B cell (primary cell): Measurements from ENCODE around the gene DVL2. TPM values are rescaled to one million over a fixed set of nuclear protein-coding genes. Genes with fewer than 3 reads are reported as not detected.
A peak's percentile ranks its signal among the peaks of the same experiment; 100 is the strongest.

ENCODE experiments used
- polyA plus RNA-seq: library from polyadenylated mRNA; depleted of rRNA; stranded (reverse); fragments of >200 nt; gene quantifications from 2 replicates; pipeline ENCODE4 v1.2.3, GENCODE V29; 2012
- small RNA-seq: library from RNA; depleted of rRNA; stranded (forward); fragments of <200 nt; gene quantifications from one replicate; pipeline ENCODE3, GENCODE V24; 2012; ENCODE audit warnings: low replicate concordance, low read depth; ENCODE audit not compliant: insufficient read length
- total RNA-seq, 2 donors: library from RNA; stranded (reverse); fragments of 120-200 nt in 1 of 2; gene quantifications; 1 replicate in 1 of 2; 2 replicates in 1 of 2; pipeline versions ENCODE4 v1.2.3 to v1.2.4, GENCODE V29; 2013 to 2022

Gene DVL2
- total and polyA plus RNA-seq, 2 donors (not counting 1 experiment from before 2014, with no cell fraction given), result 22.5 to 104 TPM

Small RNA genes lying within 50 kb of the gene (small RNA-seq; reads per million reads assigned to genes)
- gene AC120057.4, result not detected
- gene MIR324, result 27.3 reads per million, percentile 91 among the genes with 10 or more reads in this experiment
- gene RF00019, result not detected

Other genes with a start within 250 kb of the DVL2 start
Only the 30 nearest of the 36 such genes appear.
- gene SLC16A13, start 198.5 kb downstream of the DVL2 start, total RNA-seq, result 21.7 and 21.9 TPM in 2 replicates
- 4.8 and 7.4 TPM in 2 replicates for gene SLC16A13, start 198.5 kb downstream of the DVL2 start, polyA plus RNA-seq
- 30.7 and 31.9 TPM in 2 replicates for gene SLC16A11, start 190.4 kb downstream of the DVL2 start, total RNA-seq
- 2.8 and 10.0 TPM in 2 replicates for gene SLC16A11, start 190.4 kb downstream of the DVL2 start, polyA plus RNA-seq
- gene CLEC10A, start 154.3 kb downstream of the DVL2 start, total RNA-seq, result 0.24 TPM in 1 of 2 replicates, not detected in the other
- 0.15 and 0.99 TPM in 2 replicates for gene CLEC10A, start 154.3 kb downstream of the DVL2 start, polyA plus RNA-seq
- gene ASGR2, start 119.7 kb downstream of the DVL2 start, total RNA-seq, result not detected in 2 replicates
- gene ASGR2, start 119.7 kb downstream of the DVL2 start, polyA plus RNA-seq, result 0.30 and 1.00 TPM in 2 replicates
- 0.32 TPM in 1 of 2 replicates, not detected in the other for gene ASGR1, start 55.1 kb downstream of the DVL2 start, total RNA-seq
- gene ASGR1, start 55.1 kb downstream of the DVL2 start, polyA plus RNA-seq, result 0.43 and 0.46 TPM in 2 replicates
- gene DLG4, start 14.7 kb downstream of the DVL2 start, total RNA-seq, result 12.0 and 12.5 TPM in 2 replicates
- gene DLG4, start 14.7 kb downstream of the DVL2 start, polyA plus RNA-seq, result 2.0 and 2.5 TPM in 2 replicates
- gene ACADVL, start 14.6 kb downstream of the DVL2 start, total RNA-seq, result 640 and 655 TPM in 2 replicates
- gene ACADVL, start 14.6 kb downstream of the DVL2 start, polyA plus RNA-seq, result 696 and 903 TPM in 2 replicates
- 42.3 and 45.8 TPM in 2 replicates for gene PHF23, start 4.9 kb upstream of the DVL2 start, total RNA-seq
- gene PHF23, start 4.9 kb upstream of the DVL2 start, polyA plus RNA-seq, result 15.7 and 17.6 TPM in 2 replicates
- 350 and 371 TPM in 2 replicates for gene GABARAP, start 7.9 kb upstream of the DVL2 start, total RNA-seq
- 201 and 323 TPM in 2 replicates for gene GABARAP, start 7.9 kb upstream of the DVL2 start, polyA plus RNA-seq
- gene CTDNEP1, start 17.2 kb upstream of the DVL2 start, total RNA-seq, result 160 and 162 TPM in 2 replicates
- 108 and 125 TPM in 2 replicates for gene CTDNEP1, start 17.2 kb upstream of the DVL2 start, polyA plus RNA-seq
- gene ELP5, start 17.7 kb upstream of the DVL2 start, total RNA-seq, result 42.2 and 48.0 TPM in 2 replicates
- gene ELP5, start 17.7 kb upstream of the DVL2 start, polyA plus RNA-seq, result 69.9 and 77.9 TPM in 2 replicates
- gene CLDN7, start 28.0 kb upstream of the DVL2 start, total RNA-seq, result 1.2 TPM in 2 replicates
- 5.8 and 10.8 TPM in 2 replicates for gene CLDN7, start 28.0 kb upstream of the DVL2 start, polyA plus RNA-seq
- not detected in 2 replicates for gene SLC2A4, start 47.2 kb upstream of the DVL2 start, total RNA-seq
- not detected in 2 replicates for gene SLC2A4, start 47.2 kb upstream of the DVL2 start, polyA plus RNA-seq
- gene YBX2, start 60.1 kb upstream of the DVL2 start, total RNA-seq, result 0.22 TPM in 1 of 2 replicates, not detected in the other
- gene YBX2, start 60.1 kb upstream of the DVL2 start, polyA plus RNA-seq, result 0.15 TPM in 1 of 2 replicates, not detected in the other
- gene EIF5A, start 73.1 kb upstream of the DVL2 start, total RNA-seq, result 233 and 236 TPM in 2 replicates
- 576 and 769 TPM in 2 replicates for gene EIF5A, start 73.1 kb upstream of the DVL2 start, polyA plus RNA-seq
- 128 and 137 TPM in 2 replicates for gene GPS2, start 80.8 kb upstream of the DVL2 start, total RNA-seq
- 209 and 225 TPM in 2 replicates for gene GPS2, start 80.8 kb upstream of the DVL2 start, polyA plus RNA-seq
- 85.2 and 89.2 TPM in 2 replicates for gene NEURL4, start 94.8 kb upstream of the DVL2 start, total RNA-seq
- 54.6 and 82.6 TPM in 2 replicates for gene NEURL4, start 94.8 kb upstream of the DVL2 start, polyA plus RNA-seq
- 371 and 392 TPM in 2 replicates for gene ACAP1, start 102.0 kb upstream of the DVL2 start, total RNA-seq
- gene ACAP1, start 102.0 kb upstream of the DVL2 start, polyA plus RNA-seq, result 412 and 471 TPM in 2 replicates
- gene KCTD11, start 117.6 kb upstream of the DVL2 start, total RNA-seq, result 13.4 and 15.4 TPM in 2 replicates
- gene KCTD11, start 117.6 kb upstream of the DVL2 start, polyA plus RNA-seq, result 3.1 and 4.3 TPM in 2 replicates
- gene TMEM95, start 120.6 kb upstream of the DVL2 start, total RNA-seq, result 0.25 TPM in 1 of 2 replicates, not detected in the other
- gene TMEM95, start 120.6 kb upstream of the DVL2 start, polyA plus RNA-seq, result not detected in 2 replicates
- 10.0 and 11.7 TPM in 2 replicates for gene TNK1, start 146.6 kb upstream of the DVL2 start, total RNA-seq
- 22.5 and 23.7 TPM in 2 replicates for gene TNK1, start 146.6 kb upstream of the DVL2 start, polyA plus RNA-seq
- gene PLSCR3, start 160.0 kb upstream of the DVL2 start, total RNA-seq, result 31.1 and 31.6 TPM in 2 replicates
- 82.3 and 122 TPM in 2 replicates for gene PLSCR3, start 160.0 kb upstream of the DVL2 start, polyA plus RNA-seq
- 64.5 and 67.8 TPM in 2 replicates for gene TMEM256, start 169.6 kb upstream of the DVL2 start, total RNA-seq
- gene TMEM256, start 169.6 kb upstream of the DVL2 start, polyA plus RNA-seq, result 29.2 and 65.4 TPM in 2 replicates
- gene NLGN2, start 173.3 kb upstream of the DVL2 start, total RNA-seq, result 1.7 and 3.4 TPM in 2 replicates
- 0.52 and 0.68 TPM in 2 replicates for gene NLGN2, start 173.3 kb upstream of the DVL2 start, polyA plus RNA-seq
- gene SPEM1, start 185.8 kb upstream of the DVL2 start, total RNA-seq, result not detected in 2 replicates
- not detected in 2 replicates for gene SPEM1, start 185.8 kb upstream of the DVL2 start, polyA plus RNA-seq
- not detected in 2 replicates for gene SPEM2, start 191.1 kb upstream of the DVL2 start, total RNA-seq
- not detected in 2 replicates for gene SPEM2, start 191.1 kb upstream of the DVL2 start, polyA plus RNA-seq
- gene SPEM3, start 194.3 kb upstream of the DVL2 start, total RNA-seq, result not detected in 2 replicates
- gene SPEM3, start 194.3 kb upstream of the DVL2 start, polyA plus RNA-seq, result not detected in 2 replicates
- 17.7 and 19.1 TPM in 2 replicates for gene TMEM102, start 200.9 kb upstream of the DVL2 start, total RNA-seq
- gene TMEM102, start 200.9 kb upstream of the DVL2 start, polyA plus RNA-seq, result 5.9 and 10.8 TPM in 2 replicates
- gene FGF11, start 205.0 kb upstream of the DVL2 start, total RNA-seq, result 2.8 and 4.6 TPM in 2 replicates
- 2.7 and 3.3 TPM in 2 replicates for gene FGF11, start 205.0 kb upstream of the DVL2 start, polyA plus RNA-seq
- gene CHRNB1, start 210.5 kb upstream of the DVL2 start, total RNA-seq, result 6.2 and 6.6 TPM in 2 replicates
- gene CHRNB1, start 210.5 kb upstream of the DVL2 start, polyA plus RNA-seq, result 5.8 and 7.2 TPM in 2 replicates